Stomach (tissue), 9 donors: ENCODE measurements around the gene TSC22D4. TPM values are rescaled to one million over a fixed set of nuclear protein-coding genes. Genes with fewer than 3 reads are reported as not detected.

Experiments
- DNase-seq, 2 donors: peaks; one replicate each; pipeline versions ENCODE4 v3.0.0 to v3.0.0-alpha.2; 2013 to 2019
- H3K27ac ChIP-seq, 5 donors: fragments of 200-600 bp in 4 of 5; sonication (generic) in 4 of 5; one replicate each; pipeline ENCODE4 v1.5.1; 2013 to 2019; ENCODE audit warnings: mild to moderate bottlenecking in 1 of 5, moderate library complexity in 1 of 5
- H3K27me3 ChIP-seq, 3 donors: fragments of 200-600 bp; sonication (generic); one replicate each; pipeline ENCODE4 v1.5.1; 2017 to 2019; ENCODE audit warnings: mixed run types in 1 of 3
- H3K36me3 ChIP-seq, 4 donors: fragments of 200-600 bp; sonication (generic); 1 replicate in 3 of 4; 2 replicates in 1 of 4; pipeline ENCODE4 v1.5.1; 2016 to 2019
- H3K4me1 ChIP-seq, 4 donors: fragments of 200-600 bp; sonication (generic); one replicate each; pipeline ENCODE4 v1.5.1; 2016 to 2019
- H3K4me3 ChIP-seq, 4 donors: fragments of 200-600 bp; sonication (generic) in 3 of 4; one replicate each; pipeline ENCODE4 v1.5.1; 2016 to 2019; ENCODE audit warnings: mild to moderate bottlenecking in 1 of 4
- H3K9me3 ChIP-seq, 4 donors: fragments of 200-600 bp; sonication (generic); one replicate each; pipeline ENCODE4 v1.5.1; 2016 to 2019
- CTCF ChIP-seq, 7 experiments: fragments of 450-650 bp in 4 of 7; fragments of 200-600 bp in 3 of 7; sonication (generic) in 3 of 7; IDR thresholded peaks; one replicate each; pipeline ENCODE4 v1.5.1; 2016 to 2019; ENCODE audit warnings: antibody characterized with exemption in 7 of 7, control low read depth in 2 of 7, mild to moderate bottlenecking in 1 of 7
- EP300 ChIP-seq: sonication (generic); formaldehyde crosslinking; IDR thresholded peaks from one replicate; pipeline ENCODE4 v1.6.1; 2017; ENCODE audit warnings: antibody characterized with exemption
- POLR2A ChIP-seq, 4 donors: fragments of 450-650 bp; IDR thresholded peaks; one replicate each; pipeline ENCODE4 v1.6.1; 2016; ENCODE audit warnings: antibody characterized with exemption in 4 of 4, control low read depth in 2 of 4, mild to moderate bottlenecking in 1 of 4, moderate library complexity in 1 of 4
- POLR2AphosphoS5 ChIP-seq, 3 donors: sonication (generic); formaldehyde crosslinking; IDR thresholded peaks; one replicate each; pipeline ENCODE4 v1.6.1; 2016; ENCODE audit warnings: antibody characterized with exemption in 3 of 3
- WGBS, 5 donors: extraction: QIAGEN DNeasy Blood & Tissue Kit in 3 of 5; methylation state at CpG; one replicate each; pipeline versions ENCODE4 v1.1.5 to v1.1.7; 2013 to 2018; 5-methylcytosine and 5-hydroxymethylcytosine counted together
- intact Hi-C: fragments of 100-400 bp; cut with DNase I; formaldehyde crosslinking; loops from one replicate; pipeline ENCODE4 v1.15.1; 2023; ENCODE audit warnings: low total_unique reads
- polyA plus RNA-seq, 3 donors: library from polyadenylated mRNA; stranded (reverse); fragments of 200-250 nt; gene quantifications; one replicate each; pipeline ENCODE4 v1.2.3, GENCODE V29; 2013
- total RNA-seq, 5 donors: library from RNA; depleted of rRNA; stranded (reverse); fragments of >200 nt; gene quantifications; one replicate each; pipeline versions ENCODE4 v1.1.0 to v1.2.3, GENCODE V29; 2014 to 2016
- donor health status: healthy with polysubstance abuse.
- donor health status: Bipolar disorder and iron deficiency.
- donor health status: healthy.

The TSC22D4 gene
- total and polyA plus RNA-seq, 8 donors: 9.4 to 120 (median 31.5) TPM

GRCh38 chr7:100472854-100473499, 6.0 kb downstream of the TSC22D4 start:
- intact Hi-C loops: loop anchor here (5.0 to 10.0 kb wide), 2 partner anchors 89 to 202 kb away; partner anchors contain the start of gene GNB2
- WGBS, 5 donors: 51 to 65% (median 54%) methylated on average over 11 to 14 of the region's 14 CpGs
- Histone ChIP-seq H3K4me1 (peaks cover 55 to 88% (median 72%) of the 10 kb centered on the region in 4 donors), H3K36me3 (peaks cover 25 to 84% (median 60%) of the 10 kb centered on the region in 4 donors), H3K4me3 (no peak overlapping the region), H3K27ac (peak overlapping the region; percentile 14 to 75 (median 67)), H3K9me3 (no peaks in the 10 kb centered on the region), H3K27me3 (no peaks in the 10 kb centered on the region)
- no peak for TF ChIP-seq POLR2A (IDR thresholded peaks at IDR 0.05)
- TF ChIP-seq CTCF (IDR thresholded peaks at IDR 0.05): no peak
- no peak for TF ChIP-seq POLR2AphosphoS5 (IDR thresholded peaks at IDR 0.05)
- TF ChIP-seq EP300: no peak
- no peak for DNase-seq

- H3K9me3 ChIP-seq: no peaks in the 10 kb centered on the region
- H3K27me3 ChIP-seq: no peaks in the 10 kb centered on the region
- intact Hi-C loops: loop anchor here (5.0 to 10.0 kb wide), 2 partner anchors 90 to 203 kb away; partner anchors contain the start of gene GNB2
- WGBS, 5 donors: 46 to 63% (median 50%) methylated on average over 12 to 16 of the region's 16 CpGs
- H3K4me1 ChIP-seq: peaks cover 50 to 88% (median 69%) of the 10 kb centered on the region in 4 donors
- no peak overlapping the region for H3K4me3 ChIP-seq
- peaks cover 25 to 91% (median 67%) of the 10 kb centered on the region in 4 donors for H3K36me3 ChIP-seq
- TF ChIP-seq EP300 (no peak), POLR2AphosphoS5 (IDR thresholded peaks at IDR 0.05) (no peak), CTCF (IDR thresholded peaks at IDR 0.05) (no peak), POLR2A (IDR thresholded peaks at IDR 0.05) (no peak)
- peak overlapping the region; percentile 14 to 75 (median 67) for H3K27ac ChIP-seq
- DNase-seq: no peak
These were observed 6.7 kb downstream of the TSC22D4 start for GRCh38 chr7:100472121-100472851.

GRCh38 chr7:100471021-100471420, 8.0 kb downstream of the TSC22D4 start:
- peak overlapping the region in 2 of 5 donors; percentile 67 to 75 for H3K27ac ChIP-seq
- no peak overlapping the region for H3K4me3 ChIP-seq
- no peaks in the 10 kb centered on the region for H3K9me3 ChIP-seq
- H3K4me1 ChIP-seq: peaks cover 44 to 86% (median 65%) of the 10 kb centered on the region in 4 donors
- peaks cover 25 to 95% (median 73%) of the 10 kb centered on the region in 4 donors for H3K36me3 ChIP-seq
- intact Hi-C loops: loop anchor here (5.0 to 10.0 kb wide), 2 partner anchors 91 to 204 kb away; partner anchors contain the start of gene GNB2
- no peaks in the 10 kb centered on the region for H3K27me3 ChIP-seq
- DNase-seq: no peak
- WGBS, 5 donors: 39 to 54% (median 48%) methylated on average over 3 to 4 of the region's 4 CpGs
- TF ChIP-seq CTCF (IDR thresholded peaks at IDR 0.05) (no peak), POLR2AphosphoS5 (IDR thresholded peaks at IDR 0.05) (no peak), POLR2A (IDR thresholded peaks at IDR 0.05) (no peak), EP300 (no peak)
